Measurements from ENCODE around the gene PLEKHM2.

DNA sequence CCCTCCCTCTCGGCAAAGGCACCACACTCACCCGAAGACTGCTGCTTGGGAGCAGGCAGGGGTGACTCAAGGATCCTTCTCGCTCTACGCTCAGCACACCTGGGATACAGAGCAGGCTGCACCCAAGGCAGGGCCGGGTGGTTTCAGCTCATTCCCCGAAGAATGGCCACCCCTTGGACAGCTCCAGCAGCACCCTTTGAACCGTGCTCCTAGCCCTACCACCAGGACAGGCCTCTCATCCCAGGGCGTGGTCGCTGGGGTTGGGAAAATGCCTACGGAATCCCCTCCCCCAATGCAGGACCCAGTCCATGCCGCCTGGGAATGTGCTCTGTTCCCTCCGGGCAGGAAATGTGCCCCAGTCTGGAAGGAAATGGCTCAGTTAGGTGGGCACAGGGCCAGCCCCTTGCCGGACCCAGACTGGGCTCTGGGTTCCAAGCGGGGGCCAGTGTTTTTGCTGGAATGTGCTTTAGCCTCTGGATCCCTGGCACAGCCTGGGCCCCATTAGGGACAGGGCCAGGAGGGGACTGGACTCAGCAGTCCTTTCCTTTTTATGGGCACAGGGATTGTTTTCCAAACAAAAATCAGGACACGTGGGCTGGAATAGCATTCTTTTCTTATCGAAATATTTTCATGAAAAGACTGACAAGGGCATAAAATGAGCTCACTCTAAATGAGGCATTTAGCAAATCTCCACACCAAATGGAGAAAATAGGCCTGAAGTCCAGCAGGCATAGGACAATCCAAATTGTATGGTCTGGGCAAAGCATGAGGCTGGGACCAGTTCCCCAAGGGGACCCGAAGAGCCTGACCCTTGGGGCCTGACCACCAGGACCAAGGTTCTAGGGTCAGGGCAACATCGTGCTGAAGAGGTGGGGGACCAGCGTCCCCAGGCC, 65.5 kb downstream of the PLEKHM2 start:
- TF ChIP-seq CEBPB (IDR thresholded peaks at IDR 0.05; ENCODE audit: low read depth, low read length) (no peak), BHLHE40 (IDR thresholded peaks at IDR 0.05; ENCODE audit: low read depth, low read length) (no peak), CHD1 (IDR thresholded peaks at IDR 0.05; ENCODE audit: low read depth, low read length) (no peak), POLR2A (IDR thresholded peaks at IDR 0.05; ENCODE audit: low read depth, low read length) (no peak), MXI1 (IDR thresholded peaks at IDR 0.05; ENCODE audit: borderline replicate concordance, low read depth, low read length) (no peak), SMC3 (IDR thresholded peaks at IDR 0.05; ENCODE audit: low read depth, low read length) (no peak), RCOR1 (IDR thresholded peaks at IDR 0.05; ENCODE audit: insufficient replicate concordance, low read length) (no peak), RAD21 (IDR thresholded peaks at IDR 0.05; ENCODE audit: low read length) (no peak), FOS (IDR thresholded peaks at IDR 0.05; ENCODE audit: low read depth, low read length) (no peak)
- TF ChIP-seq, protein P1, sequence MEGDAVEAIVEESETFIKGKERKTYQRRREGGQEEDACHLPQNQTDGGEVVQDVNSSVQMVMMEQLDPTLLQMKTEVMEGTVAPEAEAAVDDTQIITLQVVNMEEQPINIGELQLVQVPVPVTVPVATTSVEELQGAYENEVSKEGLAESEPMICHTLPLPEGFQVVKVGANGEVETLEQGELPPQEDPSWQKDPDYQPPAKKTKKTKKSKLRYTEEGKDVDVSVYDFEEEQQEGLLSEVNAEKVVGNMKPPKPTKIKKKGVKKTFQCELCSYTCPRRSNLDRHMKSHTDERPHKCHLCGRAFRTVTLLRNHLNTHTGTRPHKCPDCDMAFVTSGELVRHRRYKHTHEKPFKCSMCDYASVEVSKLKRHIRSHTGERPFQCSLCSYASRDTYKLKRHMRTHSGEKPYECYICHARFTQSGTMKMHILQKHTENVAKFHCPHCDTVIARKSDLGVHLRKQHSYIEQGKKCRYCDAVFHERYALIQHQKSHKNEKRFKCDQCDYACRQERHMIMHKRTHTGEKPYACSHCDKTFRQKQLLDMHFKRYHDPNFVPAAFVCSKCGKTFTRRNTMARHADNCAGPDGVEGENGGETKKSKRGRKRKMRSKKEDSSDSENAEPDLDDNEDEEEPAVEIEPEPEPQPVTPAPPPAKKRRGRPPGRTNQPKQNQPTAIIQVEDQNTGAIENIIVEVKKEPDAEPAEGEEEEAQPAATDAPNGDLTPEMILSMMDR (conservative IDR thresholded peaks at IDR 0.05; ENCODE audit: low read depth, low read length): no peak
- TF ChIP-seq, protein P2, sequence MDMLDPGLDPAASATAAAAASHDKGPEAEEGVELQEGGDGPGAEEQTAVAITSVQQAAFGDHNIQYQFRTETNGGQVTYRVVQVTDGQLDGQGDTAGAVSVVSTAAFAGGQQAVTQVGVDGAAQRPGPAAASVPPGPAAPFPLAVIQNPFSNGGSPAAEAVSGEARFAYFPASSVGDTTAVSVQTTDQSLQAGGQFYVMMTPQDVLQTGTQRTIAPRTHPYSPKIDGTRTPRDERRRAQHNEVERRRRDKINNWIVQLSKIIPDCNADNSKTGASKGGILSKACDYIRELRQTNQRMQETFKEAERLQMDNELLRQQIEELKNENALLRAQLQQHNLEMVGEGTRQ (IDR thresholded peaks at IDR 0.05; ENCODE audit: low read depth, low read length): peak; percentile 3; the same call in 1 of the 2 replicates

Data from IMR-90 (cell line).